HAP-1 (cell line): ENCODE data around the gene INO80.
"Not testable (repeated sequence)": the region's sequence is repeated elsewhere in the genome, so short reads cannot be mapped to it uniquely, and the experiment has no call there.

Experiments
- DNase-seq, 2 experiments: peaks; one replicate each; pipeline ENCODE4 v3.0.0-alpha.2; 2016 to 2020; ENCODE audit warnings: low spot score in 2 of 2
- H3K27me3 ChIP-seq: fragments of 250-450 bp; sonication (Bioruptor Pico); 2 replicates; pipeline ENCODE4 v1.5.1; 2020; ENCODE audit warnings: low read depth, mild to moderate bottlenecking, moderate library complexity
- H3K36me3 ChIP-seq: fragments of 250-450 bp; sonication (Bioruptor Pico); replicated peaks from 2 replicates; pipeline ENCODE4 v1.5.1; 2020; ENCODE audit warnings: mild to moderate bottlenecking
- H3K4me1 ChIP-seq: fragments of 250-450 bp; sonication (Bioruptor Pico); 2 replicates; pipeline ENCODE4 v1.5.1; 2020; ENCODE audit warnings: mild to moderate bottlenecking
- H3K4me3 ChIP-seq: fragments of 250-450 bp; sonication (Bioruptor Pico); 2 replicates; pipeline ENCODE4 v1.5.1; 2020; ENCODE audit warnings: mild to moderate bottlenecking, moderate library complexity
- H3K9me3 ChIP-seq: fragments of 250-450 bp; sonication (Bioruptor Pico); 2 replicates; pipeline ENCODE4 v1.5.1; 2020; ENCODE audit warnings: mild to moderate bottlenecking, moderate library complexity
- in situ Hi-C: fragments of 300-500 bp; cut with MboI; formaldehyde crosslinking; loops from 3 replicates; pipeline ENCODE4 v1.14.3; 2020; ENCODE audit warnings: low sequenced_read_pairs, inconsistent platforms, mixed read lengths

The INO80 gene

GRCh38 chr15:41104234-41104633 lies 11.8 kb downstream of the INO80 start:
- H3K4me1 ChIP-seq: peaks cover 13% of the 10 kb centered on the region; the same call in 1 of the 2 replicates
- H3K36me3 ChIP-seq: peaks cover 22% of the 10 kb centered on the region
- H3K9me3 ChIP-seq: no peaks in the 10 kb centered on the region
- H3K27me3 ChIP-seq: no peaks in the 10 kb centered on the region
- H3K4me3 ChIP-seq: no peak overlapping the region
- DNase-seq: no peak
- in situ Hi-C loops: no loop called here

GRCh38 chr15:41102854-41103253 lies 13.2 kb downstream of the INO80 start:
- Histone ChIP-seq H3K27me3 (no peaks in the 10 kb centered on the region), H3K9me3 (no peaks in the 10 kb centered on the region), H3K4me3 (no peak overlapping the region), H3K4me1 (peaks cover 13% of the 10 kb centered on the region; the same call in 1 of the 2 replicates), H3K36me3 (peaks cover 26% of the 10 kb centered on the region)
- DNase-seq: no peak
- in situ Hi-C loops: no loop called here

GRCh38 chr15:41096178-41096577 lies 19.9 kb downstream of the INO80 start:
- in situ Hi-C loops: no loop called here
- H3K4me3 ChIP-seq: no peak overlapping the region
- H3K36me3 ChIP-seq: peaks cover 56% of the 10 kb centered on the region
- H3K4me1 ChIP-seq: peaks cover 3% of the 10 kb centered on the region; the same call in 1 of the 2 replicates
- no peaks in the 10 kb centered on the region for H3K27me3 ChIP-seq
- DNase-seq: no peak
- H3K9me3 ChIP-seq: no peaks in the 10 kb centered on the region

- H3K4me3 ChIP-seq: no peak overlapping the region
- H3K36me3 ChIP-seq: peaks cover 93% of the 10 kb centered on the region
- H3K4me1 ChIP-seq: no peaks in the 10 kb centered on the region
- H3K9me3 ChIP-seq: no peaks in the 10 kb centered on the region
- DNase-seq: no peak
- in situ Hi-C loops: no loop called here
- H3K27me3 ChIP-seq: no peaks in the 10 kb centered on the region
Observed at GRCh38 chr15:41085029-41085428, 31.1 kb downstream of the INO80 start.

- no peaks in the 10 kb centered on the region for H3K4me1 ChIP-seq
- no peak for DNase-seq
- no peaks in the 10 kb centered on the region for H3K27me3 ChIP-seq
- H3K9me3 ChIP-seq: no peaks in the 10 kb centered on the region
- in situ Hi-C loops: no loop called here
- no peak overlapping the region for H3K4me3 ChIP-seq
- peaks cover 82% of the 10 kb centered on the region for H3K36me3 ChIP-seq
Observed at GRCh38 chr15:41080144-41080543, 35.9 kb downstream of the INO80 start.

- H3K4me3 ChIP-seq: no peak overlapping the region
- peaks cover 81% of the 10 kb centered on the region for H3K36me3 ChIP-seq
- DNase-seq: no peak
- H3K27me3 ChIP-seq: no peaks in the 10 kb centered on the region
- H3K4me1 ChIP-seq: no peaks in the 10 kb centered on the region
- H3K9me3 ChIP-seq: no peaks in the 10 kb centered on the region
- in situ Hi-C loops: no loop called here
Observed at GRCh38 chr15:41079717-41080116, 36.4 kb downstream of the INO80 start.

- DNase-seq, H3K9me3 ChIP-seq, in situ Hi-C loops, H3K27me3 ChIP-seq, H3K4me1 ChIP-seq, H3K4me3 ChIP-seq: not testable (repeated sequence)
- H3K36me3 ChIP-seq: peaks cover 81% of the 10 kb centered on the region
Observed at GRCh38 chr15:41078879-41079278, 37.2 kb downstream of the INO80 start.

- H3K27me3 ChIP-seq: no peaks in the 10 kb centered on the region
- no peak overlapping the region for H3K4me3 ChIP-seq
- no peaks in the 10 kb centered on the region for H3K9me3 ChIP-seq
- peaks cover 82% of the 10 kb centered on the region for H3K36me3 ChIP-seq
- no peak for DNase-seq
- no peaks in the 10 kb centered on the region for H3K4me1 ChIP-seq
- in situ Hi-C loops: no loop called here
Observed at GRCh38 chr15:41078125-41078524, 38.0 kb downstream of the INO80 start.

- H3K36me3 ChIP-seq: peaks cover 71% of the 10 kb centered on the region
- H3K9me3 ChIP-seq: no peaks in the 10 kb centered on the region
- H3K4me3 ChIP-seq: no peak overlapping the region
- in situ Hi-C loops: loop anchor here (25.0 kb wide), 1 partner anchor 289 kb away; no protein-coding TSS in a partner anchor
- H3K4me1 ChIP-seq: no peaks in the 10 kb centered on the region
- H3K27me3 ChIP-seq: no peaks in the 10 kb centered on the region
- no peak for DNase-seq
Observed at GRCh38 chr15:41073028-41073427, 43.1 kb downstream of the INO80 start.

- no peaks in the 10 kb centered on the region for H3K9me3 ChIP-seq
- DNase-seq: no peak
- H3K4me1 ChIP-seq: no peaks in the 10 kb centered on the region
- H3K27me3 ChIP-seq: no peaks in the 10 kb centered on the region
- peaks cover 73% of the 10 kb centered on the region for H3K36me3 ChIP-seq
- H3K4me3 ChIP-seq: no peak overlapping the region
- in situ Hi-C loops: loop anchor here (25.0 kb wide), 1 partner anchor 290 kb away; no protein-coding TSS in a partner anchor
Observed at GRCh38 chr15:41072013-41072412, 44.1 kb downstream of the INO80 start.

- DNase-seq: no peak
- Histone ChIP-seq H3K4me1 (no peaks in the 10 kb centered on the region), H3K36me3 (peaks cover 73% of the 10 kb centered on the region), H3K4me3 (no peak overlapping the region), H3K9me3 (no peaks in the 10 kb centered on the region), H3K27me3 (no peaks in the 10 kb centered on the region)
- in situ Hi-C loops: loop anchor here (25.0 kb wide), 1 partner anchor 296 kb away; no protein-coding TSS in a partner anchor
Observed at GRCh38 chr15:41066516-41066915, 49.6 kb downstream of the INO80 start.

- Histone ChIP-seq H3K36me3 (peaks cover 67% of the 10 kb centered on the region), H3K27me3 (no peaks in the 10 kb centered on the region), H3K4me3 (no peak overlapping the region), H3K9me3 (no peaks in the 10 kb centered on the region), H3K4me1 (no peaks in the 10 kb centered on the region)
- in situ Hi-C loops: loop anchor here (25.0 kb wide), 1 partner anchor 301 kb away; no protein-coding TSS in a partner anchor
- DNase-seq: no peak
Observed at GRCh38 chr15:41061667-41062066, 54.4 kb downstream of the INO80 start.

GRCh38 chr15:41060505-41060904 lies 55.6 kb downstream of the INO80 start:
- peaks cover 75% of the 10 kb centered on the region for H3K36me3 ChIP-seq
- no peaks in the 10 kb centered on the region for H3K4me1 ChIP-seq
- DNase-seq: no peak
- in situ Hi-C loops: loop anchor here (25.0 kb wide), 1 partner anchor 302 kb away; no protein-coding TSS in a partner anchor
- H3K4me3 ChIP-seq: no peak overlapping the region
- no peaks in the 10 kb centered on the region for H3K27me3 ChIP-seq
- H3K9me3 ChIP-seq: no peaks in the 10 kb centered on the region

- Histone ChIP-seq H3K4me1 (no peaks in the 10 kb centered on the region), H3K9me3 (no peaks in the 10 kb centered on the region), H3K36me3 (peaks cover 72% of the 10 kb centered on the region), H3K4me3 (no peak overlapping the region), H3K27me3 (no peaks in the 10 kb centered on the region)
- in situ Hi-C loops: loop anchor here (25.0 kb wide), 1 partner anchor 305 kb away; no protein-coding TSS in a partner anchor
- no peak for DNase-seq
Observed at GRCh38 chr15:41056810-41057209, 59.3 kb downstream of the INO80 start.

- no peak for DNase-seq
- H3K27me3 ChIP-seq: no peaks in the 10 kb centered on the region
- H3K4me1 ChIP-seq: no peaks in the 10 kb centered on the region
- no peaks in the 10 kb centered on the region for H3K9me3 ChIP-seq
- peaks cover 72% of the 10 kb centered on the region for H3K36me3 ChIP-seq
- H3K4me3 ChIP-seq: no peak overlapping the region
- in situ Hi-C loops: loop anchor here (25.0 kb wide), 1 partner anchor 307 kb away; no protein-coding TSS in a partner anchor
Observed at GRCh38 chr15:41055706-41056105, 60.4 kb downstream of the INO80 start.
